Body of pancreas (tissue), 4 donors: ENCODE results near the gene CENPS. TPM values are rescaled to one million over a fixed set of nuclear protein-coding genes. Genes with fewer than 3 reads are reported as not detected.

Source experiments
- ATAC-seq: fragments of 150-250 bp; one replicate; pipeline ENCODE4 v1.9.1; 2016
- DNase-seq, 4 donors: peaks; one replicate each; pipeline ENCODE4 v3.0.0-alpha.2; 2019
- H3K27ac ChIP-seq, 4 donors: fragments of 200-600 bp; sonication (generic); 1 replicate in 3 of 4; 2 replicates in 1 of 4; pipeline versions ENCODE4 v1.5.1 to v1.6.1; 2016 to 2019; ENCODE audit warnings: mild to moderate bottlenecking in 1 of 4, mixed read lengths in 1 of 4, moderate library complexity in 1 of 4
- H3K27me3 ChIP-seq, 2 donors: fragments of 200-600 bp; sonication (generic); one replicate each; pipeline ENCODE4 v1.6.0; 2016; ENCODE audit warnings: mild to moderate bottlenecking in 1 of 2
- H3K36me3 ChIP-seq, 2 donors: fragments of 200-600 bp; sonication (generic); replicated peaks in 1 of 2; 2 replicates each; pipeline ENCODE4 v1.5.1; 2016; ENCODE audit warnings: low read depth in 2 of 2; ENCODE audit not compliant: insufficient read depth in 1 of 2
- H3K4me1 ChIP-seq: fragments of 200-600 bp; sonication (generic); one replicate; pipeline ENCODE4 v1.6.0; 2016
- H3K4me3 ChIP-seq, 2 donors: fragments of 200-600 bp; sonication (generic); 1 replicate in 1 of 2; 2 replicates in 1 of 2; pipeline ENCODE4 v1.5.1; 2016 to 2019
- H3K9me3 ChIP-seq, 3 donors: fragments of 200-600 bp; sonication (generic); 1 replicate in 2 of 3; 2 replicates in 1 of 3; pipeline ENCODE4 v1.5.1; 2016
- POLR2A ChIP-seq, 3 donors: fragments of 450-650 bp; IDR thresholded peaks; one replicate each; pipeline ENCODE4 v1.6.1; 2016; ENCODE audit warnings: antibody characterized with exemption in 3 of 3, mild to moderate bottlenecking in 2 of 3
- WGBS, 2 donors: methylation state at CpG; one replicate each; pipeline ENCODE4 v1.1.5; 2017; 5-methylcytosine and 5-hydroxymethylcytosine counted together
- intact Hi-C: fragments of 100-400 bp; cut with DNase I; formaldehyde crosslinking; loops from one replicate; pipeline ENCODE4 v1.15.1; 2023
- total RNA-seq, 2 donors: library from RNA; depleted of rRNA; stranded (reverse); fragments of >200 nt; gene quantifications; one replicate each; pipeline ENCODE4 v1.1.0, GENCODE V29; 2016
- TF ChIP-seq, protein P1 (sequence below), 7 experiments: fragments of 450-650 bp in 4 of 7; fragments of 200-600 bp in 3 of 7; sonication (generic) in 3 of 7; IDR thresholded peaks; one replicate each; pipeline ENCODE4 v1.5.1; 2016 to 2019; ENCODE audit warnings: antibody characterized with exemption in 7 of 7

The CENPS gene
- total RNA-seq, 2 donors from 2014 or later = 8.2 to 11.4 TPM

DNA sequence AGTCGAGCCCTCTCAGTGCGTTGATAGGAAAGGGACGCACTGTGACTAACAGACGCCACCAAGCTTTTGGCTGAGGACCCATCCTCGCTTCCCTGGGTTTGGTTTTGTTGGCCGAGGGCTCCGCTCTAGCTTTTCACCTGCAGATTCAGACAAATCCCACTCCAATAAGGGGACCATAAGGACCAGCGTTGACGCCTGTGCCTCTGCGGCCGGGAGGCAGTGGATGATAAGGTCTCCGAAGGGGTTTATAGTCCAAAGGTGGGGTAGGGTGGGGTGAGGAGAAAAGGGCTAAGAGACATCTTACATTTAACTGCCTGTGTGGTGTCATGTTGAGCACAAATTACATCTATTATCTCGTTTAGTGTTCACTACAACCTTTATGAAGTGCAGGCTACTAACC is 45.3 kb downstream of the CENPS start:
- no peaks in the 10 kb centered on the region for H3K9me3 ChIP-seq
- DNase-seq (no peak), ATAC-seq (no peak)
- TF ChIP-seq, protein P1, sequence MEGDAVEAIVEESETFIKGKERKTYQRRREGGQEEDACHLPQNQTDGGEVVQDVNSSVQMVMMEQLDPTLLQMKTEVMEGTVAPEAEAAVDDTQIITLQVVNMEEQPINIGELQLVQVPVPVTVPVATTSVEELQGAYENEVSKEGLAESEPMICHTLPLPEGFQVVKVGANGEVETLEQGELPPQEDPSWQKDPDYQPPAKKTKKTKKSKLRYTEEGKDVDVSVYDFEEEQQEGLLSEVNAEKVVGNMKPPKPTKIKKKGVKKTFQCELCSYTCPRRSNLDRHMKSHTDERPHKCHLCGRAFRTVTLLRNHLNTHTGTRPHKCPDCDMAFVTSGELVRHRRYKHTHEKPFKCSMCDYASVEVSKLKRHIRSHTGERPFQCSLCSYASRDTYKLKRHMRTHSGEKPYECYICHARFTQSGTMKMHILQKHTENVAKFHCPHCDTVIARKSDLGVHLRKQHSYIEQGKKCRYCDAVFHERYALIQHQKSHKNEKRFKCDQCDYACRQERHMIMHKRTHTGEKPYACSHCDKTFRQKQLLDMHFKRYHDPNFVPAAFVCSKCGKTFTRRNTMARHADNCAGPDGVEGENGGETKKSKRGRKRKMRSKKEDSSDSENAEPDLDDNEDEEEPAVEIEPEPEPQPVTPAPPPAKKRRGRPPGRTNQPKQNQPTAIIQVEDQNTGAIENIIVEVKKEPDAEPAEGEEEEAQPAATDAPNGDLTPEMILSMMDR (IDR thresholded peaks at IDR 0.05) = no peak
- no peak for TF ChIP-seq POLR2A (IDR thresholded peaks at IDR 0.05)
- H3K27ac ChIP-seq = peak overlapping the region in 3 of 4 donors; percentile 54 to 79 (median 55)
- H3K36me3 ChIP-seq = no peaks in the 10 kb centered on the region
- 0 to 1% methylated on average over 13 of the region's 13 CpGs for WGBS, 2 donors
- H3K4me3 ChIP-seq = peak overlapping the region; percentile 87 to 99
- H3K4me1 ChIP-seq = peaks cover 32% of the 10 kb centered on the region
- intact Hi-C loops = no loop called here
- H3K27me3 ChIP-seq = no peaks in the 10 kb centered on the region

DNA sequence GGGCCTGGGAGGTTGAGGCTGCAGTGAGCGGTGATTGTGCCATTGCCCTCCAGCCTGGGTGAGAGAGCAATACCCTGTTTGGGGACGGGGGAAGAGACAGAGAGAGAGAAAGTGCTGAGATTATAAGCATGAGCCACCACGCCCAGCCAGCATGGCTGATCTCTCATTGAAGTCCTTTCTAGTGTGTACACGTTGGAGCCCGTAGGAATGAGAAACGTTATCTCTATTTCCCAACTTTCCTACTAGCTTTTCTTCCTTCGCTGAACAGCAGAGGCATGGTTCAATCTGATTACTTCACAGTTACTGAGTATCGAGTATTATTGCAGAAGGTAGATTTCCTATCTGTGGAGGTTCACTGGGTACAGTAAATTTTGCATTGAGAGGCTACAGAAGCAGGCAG is 49.1 kb downstream of the CENPS start:
- TF ChIP-seq, protein P1 (IDR thresholded peaks at IDR 0.05) = no peak
- no peak for TF ChIP-seq POLR2A (IDR thresholded peaks at IDR 0.05)

DNA sequence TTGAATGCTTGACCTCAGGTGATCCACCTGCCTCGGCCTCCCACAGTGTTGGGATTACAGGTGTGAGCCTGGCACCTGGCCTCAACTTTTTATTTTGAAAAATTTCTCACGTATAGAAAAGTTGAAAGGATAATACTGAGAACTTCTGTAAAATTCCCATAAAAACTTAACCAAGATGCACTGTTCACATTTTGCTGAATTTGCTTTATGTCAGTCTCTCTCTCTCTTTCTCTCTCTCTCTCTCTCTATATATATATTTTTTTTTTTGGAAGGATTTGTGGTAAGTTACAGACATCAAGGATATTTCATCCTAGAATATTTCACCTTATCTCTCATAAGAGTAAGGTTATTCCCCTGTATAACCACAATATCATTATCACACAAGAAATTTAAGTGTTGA is 50.4 kb downstream of the CENPS start:
- TF ChIP-seq, protein P1 (IDR thresholded peaks at IDR 0.05) = no peak
- TF ChIP-seq POLR2A (IDR thresholded peaks at IDR 0.05) = no peak

More for the DNA sequence above, 49.1 kb downstream of the CENPS start:
- 71 to 79% methylated on average over 8 of the region's 8 CpGs for WGBS, 2 donors
- intact Hi-C loops = no loop called here
- Histone ChIP-seq H3K36me3 (no peaks in the 10 kb centered on the region), H3K27ac (no peak overlapping the region), H3K4me3 (no peak overlapping the region), H3K27me3 (no peaks in the 10 kb centered on the region), H3K9me3 (no peaks in the 10 kb centered on the region), H3K4me1 (peaks cover 18% of the 10 kb centered on the region)
- no peak for ATAC-seq
- no peak for DNase-seq

DNA sequence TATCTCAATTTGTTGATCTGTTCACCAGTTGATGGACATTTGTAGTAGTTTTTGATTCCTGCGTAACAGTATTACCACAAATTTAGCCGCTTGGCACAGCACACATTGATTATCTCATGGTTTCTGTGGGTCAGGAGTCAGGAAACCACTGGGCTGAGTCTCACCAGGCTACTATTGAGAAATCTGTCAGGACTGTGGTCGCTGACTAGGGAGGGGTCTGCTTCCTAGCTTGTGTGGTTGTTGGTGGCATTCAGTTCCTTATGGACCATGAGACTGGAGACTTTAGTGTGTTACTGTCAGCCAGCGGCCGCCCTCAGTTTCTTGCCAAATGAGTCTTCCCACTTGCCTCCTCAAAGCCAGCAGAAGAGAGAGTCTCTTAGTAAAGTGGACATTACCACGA is 54.3 kb downstream of the CENPS start:
- WGBS, 2 donors = 76 to 87% methylated on average over 6 of the region's 6 CpGs
- Histone ChIP-seq H3K4me1 (no peaks in the 10 kb centered on the region), H3K36me3 (no peaks in the 10 kb centered on the region), H3K27ac (no peak overlapping the region), H3K9me3 (no peaks in the 10 kb centered on the region), H3K4me3 (no peak overlapping the region), H3K27me3 (no peaks in the 10 kb centered on the region)
- intact Hi-C loops = no loop called here
- DNase-seq = peak in 1 of 4 donors; percentile 36
- no peak for ATAC-seq
- TF ChIP-seq, protein P1 (IDR thresholded peaks at IDR 0.05) = no peak
- no peak for TF ChIP-seq POLR2A (IDR thresholded peaks at IDR 0.05)

More for the DNA sequence above, 50.4 kb downstream of the CENPS start:
- Histone ChIP-seq H3K4me3 (no peak overlapping the region), H3K9me3 (no peaks in the 10 kb centered on the region), H3K36me3 (no peaks in the 10 kb centered on the region), H3K4me1 (peaks cover 12% of the 10 kb centered on the region), H3K27ac (no peak overlapping the region), H3K27me3 (no peaks in the 10 kb centered on the region)
- no peak for DNase-seq
- intact Hi-C loops = no loop called here
- no peak for ATAC-seq
- 40 to 59% methylated on average over 2 of the region's 2 CpGs for WGBS, 2 donors

DNA sequence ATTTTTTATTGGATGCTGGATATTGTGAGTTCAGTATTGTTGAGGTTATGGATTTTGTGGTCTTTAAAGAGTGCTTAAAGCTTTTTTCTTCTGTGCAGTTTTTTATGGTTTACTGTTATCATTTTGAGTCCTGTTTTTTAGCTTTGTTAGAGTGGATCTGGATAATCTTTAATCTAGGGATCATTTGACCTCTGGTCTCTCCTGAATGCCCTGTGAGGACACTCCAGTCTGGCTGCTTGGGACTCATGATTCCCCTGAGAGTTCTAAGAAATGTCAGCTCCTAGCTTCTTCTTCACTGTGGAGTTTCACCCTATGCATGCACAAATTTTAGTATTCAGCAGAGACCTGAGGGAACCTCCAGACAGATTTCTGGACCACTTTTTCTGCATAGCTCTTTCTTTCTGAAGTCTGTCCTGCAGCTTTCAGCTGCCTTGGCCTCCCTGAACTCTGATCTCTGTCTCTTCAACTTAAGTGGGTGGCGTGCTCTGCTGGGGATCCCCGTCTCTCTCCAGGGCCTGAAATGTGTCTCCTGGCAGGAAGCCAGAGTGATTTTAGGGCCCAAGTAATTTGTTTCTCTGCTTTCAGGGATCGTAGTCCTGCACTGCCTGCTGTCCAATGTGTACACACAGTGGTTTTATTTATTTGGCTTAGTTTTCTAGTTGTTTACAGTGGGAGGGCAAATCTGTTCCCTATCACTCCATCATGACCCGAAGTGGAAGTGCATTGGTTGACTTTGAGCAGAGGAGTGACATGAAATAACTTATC is 59.2 kb downstream of the CENPS start:
- no peaks in the 10 kb centered on the region for H3K36me3 ChIP-seq
- no peak for DNase-seq
- ATAC-seq = no peak

More for the DNA sequence above, 59.2 kb downstream of the CENPS start:
- H3K4me1 ChIP-seq = peaks cover 2% of the 10 kb centered on the region
- H3K27ac ChIP-seq = no peak overlapping the region
- H3K27me3 ChIP-seq = no peaks in the 10 kb centered on the region
- TF ChIP-seq, protein P1 (IDR thresholded peaks at IDR 0.05) = no peak
- no peak for TF ChIP-seq POLR2A (IDR thresholded peaks at IDR 0.05)
- no peak overlapping the region for H3K4me3 ChIP-seq
- 33 to 59% methylated on average over 4 of the region's 4 CpGs for WGBS, 2 donors
- H3K9me3 ChIP-seq = no peaks in the 10 kb centered on the region
- intact Hi-C loops = no loop called here
